Hepatocyte (in vitro differentiated cells): ENCODE measurements around the gene SPDYA.

ENCODE experiments used
- EZH2phosphoT487 ChIP-seq: fragments of 200-600 bp; sonication (generic); IDR thresholded peaks from one replicate; pipeline ENCODE4 v1.6.1; 2018; ENCODE audit warnings: antibody characterized with exemption, mild to moderate bottlenecking, low read depth, moderate library complexity; ENCODE audit not compliant: unreplicated experiment, severe bottlenecking
- TF ChIP-seq, protein P1 (sequence below): fragments of 200-600 bp; sonication (generic); IDR thresholded peaks from 2 replicates; pipeline ENCODE4 v1.5.1; 2016; ENCODE audit warnings: antibody characterized with exemption, mild to moderate bottlenecking; ENCODE audit not compliant: poor library complexity

- TF ChIP-seq, protein P1, sequence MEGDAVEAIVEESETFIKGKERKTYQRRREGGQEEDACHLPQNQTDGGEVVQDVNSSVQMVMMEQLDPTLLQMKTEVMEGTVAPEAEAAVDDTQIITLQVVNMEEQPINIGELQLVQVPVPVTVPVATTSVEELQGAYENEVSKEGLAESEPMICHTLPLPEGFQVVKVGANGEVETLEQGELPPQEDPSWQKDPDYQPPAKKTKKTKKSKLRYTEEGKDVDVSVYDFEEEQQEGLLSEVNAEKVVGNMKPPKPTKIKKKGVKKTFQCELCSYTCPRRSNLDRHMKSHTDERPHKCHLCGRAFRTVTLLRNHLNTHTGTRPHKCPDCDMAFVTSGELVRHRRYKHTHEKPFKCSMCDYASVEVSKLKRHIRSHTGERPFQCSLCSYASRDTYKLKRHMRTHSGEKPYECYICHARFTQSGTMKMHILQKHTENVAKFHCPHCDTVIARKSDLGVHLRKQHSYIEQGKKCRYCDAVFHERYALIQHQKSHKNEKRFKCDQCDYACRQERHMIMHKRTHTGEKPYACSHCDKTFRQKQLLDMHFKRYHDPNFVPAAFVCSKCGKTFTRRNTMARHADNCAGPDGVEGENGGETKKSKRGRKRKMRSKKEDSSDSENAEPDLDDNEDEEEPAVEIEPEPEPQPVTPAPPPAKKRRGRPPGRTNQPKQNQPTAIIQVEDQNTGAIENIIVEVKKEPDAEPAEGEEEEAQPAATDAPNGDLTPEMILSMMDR, result no peak
- no peak for TF ChIP-seq EZH2phosphoT487
Observed at GRCh38 chr2:28880193-28880592, 69.6 kb downstream of the SPDYA start.
